ENCODE results near the gene AGR2. TPM values are rescaled to one million over a fixed set of nuclear protein-coding genes. Genes with fewer than 3 reads are reported as not detected.

The AGR2 gene
- total RNA-seq, 1 experiment from 2014 or later: 0.65 TPM

GRCh38 chr7:16810573-16810972 is 5.8 kb upstream of the AGR2 start:
- intact Hi-C loops (cut with micrococcal nuclease): no loop called here
- Mint-ChIP-seq H3K27ac (ENCODE audit: low read depth, unreplicated experiment) (no peak overlapping the region), H3K4me3 (ENCODE audit: unreplicated experiment) (no peak overlapping the region), H3K27me3 (ENCODE audit: insufficient read depth, unreplicated experiment) (no peaks in the 10 kb centered on the region), H3K4me1 (ENCODE audit: insufficient read depth, unreplicated experiment) (peaks cover 6% of the 10 kb centered on the region), H3K9me3 (ENCODE audit: unreplicated experiment) (no peaks in the 10 kb centered on the region), H3K36me3 (ENCODE audit: insufficient read depth, unreplicated experiment) (no peaks in the 10 kb centered on the region)
- no peak for TF ChIP-seq CTCF (IDR thresholded peaks at IDR 0.05; ENCODE audit: unreplicated experiment)
- ChIA-PET CTCF (no interaction called here), POLR2A (no interaction called here)
- no TSS peak for BruUV-seq (replicated peaks)
- DNase-seq (ENCODE audit: unreplicated experiment): no peak

GRCh38 chr7:16810112-16810511 is 5.3 kb upstream of the AGR2 start:
- Mint-ChIP-seq H3K9me3 (ENCODE audit: unreplicated experiment) (no peaks in the 10 kb centered on the region), H3K27ac (ENCODE audit: low read depth, unreplicated experiment) (no peak overlapping the region)
- BruUV-seq (replicated peaks): no TSS peak

DNA sequence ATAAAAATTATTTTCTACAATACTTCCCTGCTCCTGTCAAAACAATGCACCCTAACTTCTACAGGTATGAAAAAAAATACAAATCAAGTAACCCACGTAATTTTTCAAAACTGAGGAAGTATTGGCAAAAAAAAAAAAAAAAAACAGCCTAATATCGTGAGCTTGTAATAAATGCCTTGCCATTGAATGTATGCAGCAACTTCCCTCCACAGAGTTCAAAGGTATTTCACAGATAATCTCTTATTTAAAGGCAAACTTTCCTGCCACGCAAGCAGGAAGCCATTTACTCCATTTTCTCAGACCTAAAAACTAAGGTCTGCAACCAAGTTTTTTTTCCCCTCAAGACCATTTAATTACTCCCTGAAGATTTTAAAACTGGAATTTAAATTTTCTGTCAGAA is 642 bp upstream of the AGR2 start:
- H3K4me3 Mint-ChIP-seq (ENCODE audit: unreplicated experiment): peak overlapping the region; percentile 36
- no peak for TF ChIP-seq CTCF (IDR thresholded peaks at IDR 0.05; ENCODE audit: unreplicated experiment)
- POLR2A ChIA-PET: interaction anchor here (1.2 to 3.3 kb wide), 2 partner anchors 12 to 111 kb away, joined by 6 to 19 read pairs; no protein-coding TSS in a partner anchor

More at GRCh38 chr7:16810112-16810511, 5.3 kb upstream of the AGR2 start:
- intact Hi-C loops (cut with micrococcal nuclease): no loop called here
- Mint-ChIP-seq H3K4me1 (ENCODE audit: insufficient read depth, unreplicated experiment) (peaks cover 10% of the 10 kb centered on the region), H3K27me3 (ENCODE audit: insufficient read depth, unreplicated experiment) (no peaks in the 10 kb centered on the region), H3K36me3 (ENCODE audit: insufficient read depth, unreplicated experiment) (no peaks in the 10 kb centered on the region), H3K4me3 (ENCODE audit: unreplicated experiment) (no peak overlapping the region)
- TF ChIP-seq CTCF (IDR thresholded peaks at IDR 0.05; ENCODE audit: unreplicated experiment): no peak
- ChIA-PET CTCF (interaction anchor here (0.7 kb wide), 1 partner anchor 30 kb away, joined by 3 read pairs; no protein-coding TSS in a partner anchor), POLR2A (interaction anchor here (0.7 kb wide), 1 partner anchor 10 kb away, joined by 3 read pairs; no protein-coding TSS in a partner anchor)
- no peak for DNase-seq (ENCODE audit: unreplicated experiment)

DNA sequence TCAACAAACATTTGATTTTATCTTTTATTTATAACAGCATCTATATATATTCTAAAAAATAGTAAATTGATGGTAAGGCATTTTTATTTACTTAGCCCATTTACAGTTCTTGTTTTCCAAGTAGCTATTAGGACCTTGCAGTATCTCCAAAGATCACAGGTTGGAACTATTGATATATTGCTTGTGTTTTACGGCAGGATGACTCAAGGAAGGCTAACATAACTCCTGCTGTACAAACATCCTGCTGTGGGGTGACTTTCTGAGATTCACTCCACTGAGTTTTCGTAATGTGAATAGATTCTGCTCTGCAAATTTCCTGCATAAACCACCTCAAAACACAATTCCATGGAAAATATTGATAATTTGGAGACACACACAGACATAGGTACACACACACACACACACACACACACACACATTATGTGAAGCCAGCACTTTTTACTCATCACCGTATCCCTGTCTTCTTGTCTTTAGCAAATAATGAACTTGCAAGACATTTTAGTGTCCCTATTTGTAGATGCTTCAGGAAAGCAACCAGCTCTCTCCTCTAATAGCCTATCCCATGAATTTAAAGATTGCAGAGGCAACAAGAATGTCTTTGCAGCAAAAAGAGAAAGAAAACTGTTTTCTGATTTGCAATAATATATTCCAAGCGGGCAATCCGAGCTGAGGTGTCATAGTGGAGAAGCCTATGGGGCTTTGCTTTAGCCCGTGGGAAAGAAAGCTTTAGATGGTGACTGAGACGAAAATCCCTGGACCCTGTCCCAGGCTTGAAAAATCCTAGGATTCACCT is 722 bp downstream of the AGR2 start:
- H3K27ac Mint-ChIP-seq (ENCODE audit: low read depth, unreplicated experiment): no peak overlapping the region

More for the DNA sequence above, 642 bp upstream of the AGR2 start:
- H3K4me1 Mint-ChIP-seq (ENCODE audit: insufficient read depth, unreplicated experiment): peaks cover 22% of the 10 kb centered on the region
- peak overlapping the region; percentile 58 for H3K27ac Mint-ChIP-seq (ENCODE audit: low read depth, unreplicated experiment)
- no peaks in the 10 kb centered on the region for H3K9me3 Mint-ChIP-seq (ENCODE audit: unreplicated experiment)
- H3K27me3 Mint-ChIP-seq (ENCODE audit: insufficient read depth, unreplicated experiment): no peaks in the 10 kb centered on the region
- peaks cover 6% of the 10 kb centered on the region for H3K36me3 Mint-ChIP-seq (ENCODE audit: insufficient read depth, unreplicated experiment)
- no TSS peak for BruUV-seq (replicated peaks)
- intact Hi-C loops (cut with micrococcal nuclease): no loop called here
- CTCF ChIA-PET: interaction anchor here (0.6 to 7.5 kb wide), 5 partner anchors 18 to 124 kb away, joined by 3 to 95 read pairs (median 3); no protein-coding TSS in a partner anchor
- no peak for DNase-seq (ENCODE audit: unreplicated experiment)

More for the DNA sequence above, 722 bp downstream of the AGR2 start:
- POLR2A ChIA-PET: interaction anchor here (0.6 to 3.3 kb wide), 7 partner anchors 9 to 496 kb away, joined by 3 to 19 read pairs (median 3); no protein-coding TSS in a partner anchor
- Mint-ChIP-seq H3K27me3 (ENCODE audit: insufficient read depth, unreplicated experiment) (no peaks in the 10 kb centered on the region), H3K4me1 (ENCODE audit: insufficient read depth, unreplicated experiment) (peaks cover 22% of the 10 kb centered on the region), H3K36me3 (ENCODE audit: insufficient read depth, unreplicated experiment) (peaks cover 6% of the 10 kb centered on the region), H3K4me3 (ENCODE audit: unreplicated experiment) (peak overlapping the region; percentile 12), H3K9me3 (ENCODE audit: unreplicated experiment) (no peaks in the 10 kb centered on the region)
- no peak for TF ChIP-seq CTCF (IDR thresholded peaks at IDR 0.05; ENCODE audit: unreplicated experiment)
- no TSS peak for BruUV-seq (replicated peaks)
- no peak for DNase-seq (ENCODE audit: unreplicated experiment)
- CTCF ChIA-PET: interaction anchor here (0.6 to 7.5 kb wide), 7 partner anchors 8 to 140 kb away, joined by 3 to 95 read pairs (median 3); no protein-coding TSS in a partner anchor
- intact Hi-C loops (cut with micrococcal nuclease): no loop called here

Data from MCF 10A (cell line).